Mucosa of descending colon (tissue), 3 donors: ENCODE measurements around the gene AGTPBP1. TPM values are rescaled to one million over a fixed set of nuclear protein-coding genes. Genes with fewer than 3 reads are reported as not detected.
A peak's percentile ranks its signal among the peaks of the same experiment; 100 is the strongest.

Source experiments
- ATAC-seq: fragments of 200-7000 bp; cut with Tn5 transposase; one replicate; pipeline ENCODE4 v1.9.1; 2020; ENCODE audit warnings: mild to moderate bottlenecking, moderate library complexity
- DNase-seq, 3 donors: peaks; one replicate each; pipeline ENCODE4 v3.0.0-alpha.2; 2020
- H3K36me3 ChIP-seq: fragments of 200-600 bp; one replicate; pipeline ENCODE4 v1.8.0; 2021; ENCODE audit warnings: low read depth, mild to moderate bottlenecking
- H3K4me1 ChIP-seq: fragments of 200-600 bp; one replicate; pipeline ENCODE4 v1.8.0; 2021; ENCODE audit warnings: low read depth, mild to moderate bottlenecking
- H3K4me3 ChIP-seq: fragments of 200-600 bp; one replicate; pipeline ENCODE4 v1.8.0; 2021; ENCODE audit warnings: mild to moderate bottlenecking
- H3K9me3 ChIP-seq: fragments of 200-600 bp; one replicate; pipeline ENCODE4 v1.8.0; 2021; ENCODE audit warnings: mild to moderate bottlenecking
- CTCF ChIP-seq: fragments of 200-600 bp; IDR thresholded peaks from one replicate; pipeline ENCODE4 v1.8.0; 2022; ENCODE audit warnings: antibody characterized with exemption, mild to moderate bottlenecking
- intact Hi-C, 2 donors: fragments of 100-400 bp; cut with DNase I in 1 of 2; cut with micrococcal nuclease in 1 of 2; formaldehyde crosslinking; loops; one replicate each; pipeline versions ENCODE4 v1.11.0 to v1.11.1; 2022; cut with DNase I, micrococcal nuclease
- total RNA-seq, 3 donors: library from RNA; stranded (reverse); fragmentation: NEBNext Ultra II Directional in 2 of 3; extraction: Animal tissue kit (Norgen Biotek cat#: 25700) in 2 of 3; gene quantifications; one replicate each; pipeline versions ENCODE4 v1.2.1 to v1.2.4, GENCODE V29; 2021 to 2023
- donor health status: DM: no; HTN: no; CAD: no; lungs with moderate emphysema.
- donor health status: DM: no; HTN: no; CAD: no.
- donor health status: DM: no; HTN: yes; CAD: no.

Gene AGTPBP1
- total RNA-seq, 3 donors from 2014 or later: 11.7 to 17.9 (median 15.9) TPM

- Histone ChIP-seq H3K36me3 (no peaks in the 10 kb centered on the region), H3K4me3 (no peak overlapping the region), H3K4me1 (peaks cover 12% of the 10 kb centered on the region), H3K9me3 (no peaks in the 10 kb centered on the region)
- TF ChIP-seq CTCF: no peak
- intact Hi-C loops: no loop called here
- DNase-seq (no peak), ATAC-seq (no peak)
These were observed 3.4 kb upstream of the AGTPBP1 start for GRCh38 chr9:85745203-85745602.

- ATAC-seq (no peak), DNase-seq (no peak)
- Histone ChIP-seq H3K36me3 (no peaks in the 10 kb centered on the region), H3K4me3 (no peak overlapping the region), H3K9me3 (no peaks in the 10 kb centered on the region), H3K4me1 (peaks cover 12% of the 10 kb centered on the region)
- intact Hi-C loops: no loop called here
- TF ChIP-seq CTCF: no peak
These were observed 2.7 kb upstream of the AGTPBP1 start for GRCh38 chr9:85744480-85744879.

GRCh38 chr9:85743275-85744128, 1.7 kb upstream of the AGTPBP1 start:
- no peak for TF ChIP-seq CTCF
- no peaks in the 10 kb centered on the region for H3K9me3 ChIP-seq
- intact Hi-C loops: no loop called here
- H3K4me3 ChIP-seq: no peak overlapping the region
- peaks cover 12% of the 10 kb centered on the region for H3K4me1 ChIP-seq
- ATAC-seq (peak; percentile 36), DNase-seq (peak; percentile 46 to 67 (median 55))
- H3K36me3 ChIP-seq: no peaks in the 10 kb centered on the region

GRCh38 chr9:85742597-85742936, 813 bp upstream of the AGTPBP1 start:
- H3K4me1 ChIP-seq: peaks cover 12% of the 10 kb centered on the region
- no peaks in the 10 kb centered on the region for H3K36me3 ChIP-seq
- intact Hi-C loops: no loop called here
- H3K4me3 ChIP-seq: peak overlapping the region; percentile 67
- H3K9me3 ChIP-seq: no peaks in the 10 kb centered on the region
- TF ChIP-seq CTCF: no peak
- ATAC-seq (no peak), DNase-seq (no peak)

GRCh38 chr9:85741095-85741874, 469 bp downstream of the AGTPBP1 start:
- intact Hi-C loops: no loop called here

More at GRCh38 chr9:85741095-85741874, 469 bp downstream of the AGTPBP1 start:
- H3K9me3 ChIP-seq: no peaks in the 10 kb centered on the region
- ATAC-seq (peak; percentile 44), DNase-seq (peak in 2 of 3 donors; percentile 51 to 79)
- no peaks in the 10 kb centered on the region for H3K36me3 ChIP-seq
- peak overlapping the region; percentile 67 for H3K4me3 ChIP-seq
- TF ChIP-seq CTCF: no peak
- H3K4me1 ChIP-seq: peaks cover 12% of the 10 kb centered on the region
